CD8-positive, alpha-beta memory T cell (primary cell): ENCODE measurements around the gene PRRG4. TPM values are rescaled to one million over a fixed set of nuclear protein-coding genes. Genes with fewer than 3 reads are reported as not detected.
A peak's percentile ranks its signal among the peaks of the same experiment; 100 is the strongest.
"Not testable (repeated sequence)": the region's sequence is repeated elsewhere in the genome, so short reads cannot be mapped to it uniquely, and the experiment has no call there.

ENCODE experiments used
- CTCF ChIA-PET: fragments of 350-600 bp; sonication (Branson Sonifier 250); formaldehyde crosslinking; loops from one replicate; lab custom pipeline; 2021; ENCODE audit warnings: antibody characterized with exemption; lab: Charles Lee
- POLR2A ChIA-PET: fragments of 350-600 bp; sonication (Branson Sonifier 250); formaldehyde crosslinking; loops from one replicate; lab custom pipeline; 2021; ENCODE audit warnings: antibody characterized with exemption; lab: Charles Lee
- DNase-seq, 5 donors: peaks; one replicate each; pipeline versions ENCODE4 v3.0.0 to v3.0.0-alpha.2; 2020 to 2022; ENCODE audit warnings: mixed read lengths in 1 of 5
- H3K27ac ChIP-seq: one replicate; pipeline ENCODE4 v1.7.0; 2013; ENCODE audit warnings: low read depth, mild to moderate bottlenecking, low read length, moderate library complexity
- H3K27me3 ChIP-seq: 2 replicates; pipeline ENCODE4 v1.7.0; 2013; ENCODE audit warnings: low read length, mild to moderate bottlenecking; ENCODE audit not compliant: insufficient read depth, poor library complexity, severe bottlenecking
- H3K36me3 ChIP-seq: 2 replicates; pipeline ENCODE4 v1.7.0; 2013; ENCODE audit warnings: mild to moderate bottlenecking, low read length, moderate library complexity; ENCODE audit not compliant: insufficient read depth
- H3K4me1 ChIP-seq: 2 replicates; pipeline ENCODE4 v1.7.0; 2013; ENCODE audit warnings: mild to moderate bottlenecking, low read length, moderate library complexity; ENCODE audit not compliant: insufficient read depth
- H3K4me3 ChIP-seq: 2 replicates; pipeline ENCODE4 v1.7.0; 2013; ENCODE audit warnings: mild to moderate bottlenecking, low read length
- H3K9me3 ChIP-seq: 2 replicates; pipeline ENCODE4 v1.7.0; 2013; ENCODE audit warnings: mild to moderate bottlenecking, low read length
- H3K27ac Mint-ChIP-seq, 8 donors: one replicate each; pipeline ENCODE4 v1.8.0; 2020 to 2021; ENCODE audit warnings: mixed read lengths in 8 of 8, mild to moderate bottlenecking in 6 of 8, inconsistent platforms in 3 of 8, moderate library complexity in 3 of 8
- H3K27me3 Mint-ChIP-seq, 2 donors: one replicate each; pipeline ENCODE4 v1.8.0; 2020 to 2021; ENCODE audit warnings: mixed read lengths in 2 of 2, mild to moderate bottlenecking in 1 of 2, moderate library complexity in 1 of 2
- H3K36me3 Mint-ChIP-seq, 3 donors: one replicate each; pipeline ENCODE4 v1.8.0; 2020 to 2021; ENCODE audit warnings: mixed read lengths in 3 of 3, inconsistent platforms in 1 of 3, mild to moderate bottlenecking in 1 of 3
- H3K4me1 Mint-ChIP-seq, 3 donors: one replicate each; pipeline ENCODE4 v1.8.0; 2020 to 2021; ENCODE audit warnings: mixed read lengths in 3 of 3, inconsistent platforms in 1 of 3, mild to moderate bottlenecking in 1 of 3
- H3K4me3 Mint-ChIP-seq, 7 donors: one replicate each; pipeline ENCODE4 v1.8.0; 2020 to 2021; ENCODE audit warnings: mixed read lengths in 7 of 7, mild to moderate bottlenecking in 6 of 7, moderate library complexity in 4 of 7, inconsistent platforms in 2 of 7
- H3K9me3 Mint-ChIP-seq, 5 donors: one replicate each; pipeline ENCODE4 v1.8.0; 2020 to 2022; ENCODE audit warnings: mixed read lengths in 5 of 5, mild to moderate bottlenecking in 3 of 5, moderate library complexity in 2 of 5, inconsistent platforms in 1 of 5
- polyA plus RNA-seq: library from polyadenylated mRNA; unstranded; fragments of 300-500 nt; fragmentation: Illumina TruSeq; gene quantifications from one replicate; pipeline ENCODE4 v1.2.3, GENCODE V29; 2021
- total RNA-seq, 2 experiments: library from RNA; stranded (reverse); gene quantifications; one replicate each; pipeline ENCODE4 v1.2.3, GENCODE V29; 2021

The PRRG4 gene
- total RNA-seq: under 1 TPM; 0.51 to 0.68 TPM
- not detected for polyA plus RNA-seq

- Histone ChIP-seq H3K4me1 (no peaks in the 10 kb centered on the region), H3K4me3 (peak within 1 kb of the TSS; percentile 66), H3K27ac (no peak within 1 kb of the TSS), H3K27me3 (peaks cover 6% of the 10 kb centered on the region), H3K9me3 (no peaks in the 10 kb centered on the region), H3K36me3 (no peaks in the 10 kb centered on the region)
- no peaks in the 10 kb centered on the region for H3K36me3 Mint-ChIP-seq
- ChIA-PET POLR2A (no interaction called here), CTCF (no interaction called here)
- peaks cover 29 to 45% of the 10 kb centered on the region in 2 donors for H3K27me3 Mint-ChIP-seq
- DNase-seq: peak in 1 of 5 donors; percentile 7
- H3K27ac Mint-ChIP-seq: no peak within 1 kb of the TSS
- peaks cover 0 to 2% (median 0%) of the 10 kb centered on the region in 5 donors for H3K9me3 Mint-ChIP-seq
- H3K4me1 Mint-ChIP-seq: peaks cover 9 to 21% (median 14%) of the 10 kb centered on the region in 3 donors
- H3K4me3 Mint-ChIP-seq: peak within 1 kb of the TSS; percentile 76 to 88 (median 80)
Observed at GRCh38 chr11:32829680-32830412, at the start of gene PRRG4. TSS of gene PRRG4 (plus strand) at chr11:32829927. CDS start at chr11:32830530, 603 bp downstream.

GRCh38 chr11:32780839-32781238, 48.9 kb upstream of the PRRG4 start:
- DNase-seq, H3K9me3 Mint-ChIP-seq, H3K27ac ChIP-seq, H3K27me3 Mint-ChIP-seq, H3K4me3 ChIP-seq, POLR2A ChIA-PET, H3K27ac Mint-ChIP-seq, H3K4me1 Mint-ChIP-seq, H3K9me3 ChIP-seq, H3K27me3 ChIP-seq, H3K36me3 Mint-ChIP-seq, H3K4me1 ChIP-seq, CTCF ChIA-PET, H3K36me3 ChIP-seq, H3K4me3 Mint-ChIP-seq: not testable (repeated sequence)

- Mint-ChIP-seq H3K4me3 (peak overlapping the region in 1 of 7 donors; percentile 14), H3K9me3 (no peaks in the 10 kb centered on the region), H3K4me1 (no peaks in the 10 kb centered on the region), H3K27ac (no peak overlapping the region), H3K36me3 (no peaks in the 10 kb centered on the region), H3K27me3 (peaks cover 2 to 3% of the 10 kb centered on the region in 2 donors)
- no peak overlapping the region for H3K27ac ChIP-seq
- H3K4me1 ChIP-seq: no peaks in the 10 kb centered on the region
- H3K9me3 ChIP-seq: no peaks in the 10 kb centered on the region
- H3K36me3 ChIP-seq: no peaks in the 10 kb centered on the region
- no peak for DNase-seq
- ChIA-PET POLR2A (no interaction called here), CTCF (no interaction called here)
- H3K4me3 ChIP-seq: no peak overlapping the region
- no peaks in the 10 kb centered on the region for H3K27me3 ChIP-seq
Observed at GRCh38 chr11:32781721-32782120, 48.0 kb upstream of the PRRG4 start.

- POLR2A ChIA-PET: no interaction called here
- Mint-ChIP-seq H3K4me3 (no peak overlapping the region), H3K27me3 (peaks cover 7 to 8% of the 10 kb centered on the region in 2 donors), H3K9me3 (no peaks in the 10 kb centered on the region), H3K36me3 (no peaks in the 10 kb centered on the region), H3K27ac (no peak overlapping the region), H3K4me1 (no peaks in the 10 kb centered on the region)
- CTCF ChIA-PET: no interaction called here
- no peaks in the 10 kb centered on the region for H3K27me3 ChIP-seq
- H3K27ac ChIP-seq: no peak overlapping the region
- no peak overlapping the region for H3K4me3 ChIP-seq
- H3K9me3 ChIP-seq: no peaks in the 10 kb centered on the region
- no peaks in the 10 kb centered on the region for H3K36me3 ChIP-seq
- DNase-seq: no peak
- H3K4me1 ChIP-seq: no peaks in the 10 kb centered on the region
Observed at GRCh38 chr11:32785262-32785661, 44.5 kb upstream of the PRRG4 start.

GRCh38 chr11:32786811-32787210, 42.9 kb upstream of the PRRG4 start:
- H3K36me3 Mint-ChIP-seq: no peaks in the 10 kb centered on the region
- H3K36me3 ChIP-seq: no peaks in the 10 kb centered on the region
- H3K4me1 ChIP-seq: no peaks in the 10 kb centered on the region
- no peak overlapping the region for H3K4me3 ChIP-seq
- H3K4me1 Mint-ChIP-seq: no peaks in the 10 kb centered on the region
- no peak overlapping the region for H3K4me3 Mint-ChIP-seq
- ChIA-PET POLR2A (no interaction called here), CTCF (no interaction called here)
- no peaks in the 10 kb centered on the region for H3K9me3 Mint-ChIP-seq
- no peak overlapping the region for H3K27ac Mint-ChIP-seq
- H3K27me3 ChIP-seq: no peaks in the 10 kb centered on the region
- peaks cover 11 to 12% of the 10 kb centered on the region in 2 donors for H3K27me3 Mint-ChIP-seq
- no peak overlapping the region for H3K27ac ChIP-seq
- no peaks in the 10 kb centered on the region for H3K9me3 ChIP-seq
- DNase-seq: no peak

GRCh38 chr11:32790916-32791315, 38.8 kb upstream of the PRRG4 start:
- no peak overlapping the region for H3K27ac ChIP-seq
- CTCF ChIA-PET: interaction anchor here (1.2 kb wide), 1 partner anchor 467 kb away, joined by 3 read pairs; no protein-coding TSS in a partner anchor
- H3K27me3 ChIP-seq: no peaks in the 10 kb centered on the region
- no peaks in the 10 kb centered on the region for H3K9me3 ChIP-seq
- peaks cover 3% of the 10 kb centered on the region for H3K4me1 ChIP-seq
- H3K4me1 Mint-ChIP-seq: peaks cover 4 to 11% (median 9%) of the 10 kb centered on the region in 3 donors
- no peak overlapping the region for H3K4me3 ChIP-seq
- no peaks in the 10 kb centered on the region for H3K9me3 Mint-ChIP-seq
- peaks cover 15 to 18% of the 10 kb centered on the region in 2 donors for H3K27me3 Mint-ChIP-seq
- DNase-seq: no peak
- no peak overlapping the region for H3K4me3 Mint-ChIP-seq
- H3K36me3 Mint-ChIP-seq: no peaks in the 10 kb centered on the region
- H3K36me3 ChIP-seq: no peaks in the 10 kb centered on the region
- no peak overlapping the region for H3K27ac Mint-ChIP-seq
- POLR2A ChIA-PET: no interaction called here

- Mint-ChIP-seq H3K27ac (peak overlapping the region in 1 of 8 donors; percentile 1), H3K4me3 (peak overlapping the region in 4 of 7 donors; percentile 50 to 72 (median 58))
Observed at GRCh38 chr11:32792111-32792947, 37.4 kb upstream of the PRRG4 start.

More at GRCh38 chr11:32792111-32792947, 37.4 kb upstream of the PRRG4 start:
- no peak overlapping the region for H3K27ac ChIP-seq
- POLR2A ChIA-PET: no interaction called here
- Mint-ChIP-seq H3K4me1 (peaks cover 4 to 11% (median 9%) of the 10 kb centered on the region in 3 donors), H3K36me3 (no peaks in the 10 kb centered on the region), H3K9me3 (no peaks in the 10 kb centered on the region), H3K27me3 (peaks cover 15 to 16% of the 10 kb centered on the region in 2 donors)
- no peak overlapping the region for H3K4me3 ChIP-seq
- H3K4me1 ChIP-seq: peaks cover 3% of the 10 kb centered on the region
- CTCF ChIA-PET: interaction anchor here (0.6 to 1.4 kb wide), 5 partner anchors 14 to 654 kb away, joined by 3 to 8 read pairs (median 7); no protein-coding TSS in a partner anchor
- no peak for DNase-seq
- H3K36me3 ChIP-seq: no peaks in the 10 kb centered on the region
- no peaks in the 10 kb centered on the region for H3K27me3 ChIP-seq
- H3K9me3 ChIP-seq: no peaks in the 10 kb centered on the region
